ENCODE results near the gene THUMPD1.

- TF ChIP-seq, protein P1, sequence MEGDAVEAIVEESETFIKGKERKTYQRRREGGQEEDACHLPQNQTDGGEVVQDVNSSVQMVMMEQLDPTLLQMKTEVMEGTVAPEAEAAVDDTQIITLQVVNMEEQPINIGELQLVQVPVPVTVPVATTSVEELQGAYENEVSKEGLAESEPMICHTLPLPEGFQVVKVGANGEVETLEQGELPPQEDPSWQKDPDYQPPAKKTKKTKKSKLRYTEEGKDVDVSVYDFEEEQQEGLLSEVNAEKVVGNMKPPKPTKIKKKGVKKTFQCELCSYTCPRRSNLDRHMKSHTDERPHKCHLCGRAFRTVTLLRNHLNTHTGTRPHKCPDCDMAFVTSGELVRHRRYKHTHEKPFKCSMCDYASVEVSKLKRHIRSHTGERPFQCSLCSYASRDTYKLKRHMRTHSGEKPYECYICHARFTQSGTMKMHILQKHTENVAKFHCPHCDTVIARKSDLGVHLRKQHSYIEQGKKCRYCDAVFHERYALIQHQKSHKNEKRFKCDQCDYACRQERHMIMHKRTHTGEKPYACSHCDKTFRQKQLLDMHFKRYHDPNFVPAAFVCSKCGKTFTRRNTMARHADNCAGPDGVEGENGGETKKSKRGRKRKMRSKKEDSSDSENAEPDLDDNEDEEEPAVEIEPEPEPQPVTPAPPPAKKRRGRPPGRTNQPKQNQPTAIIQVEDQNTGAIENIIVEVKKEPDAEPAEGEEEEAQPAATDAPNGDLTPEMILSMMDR (conservative IDR thresholded peaks at IDR 0.05; ENCODE audit: low read depth, low read length): no peak
- TF ChIP-seq CHD1 (IDR thresholded peaks at IDR 0.05; ENCODE audit: low read depth, low read length) (no peak), POLR2A (IDR thresholded peaks at IDR 0.05; ENCODE audit: low read depth, low read length) (no peak), SMC3 (IDR thresholded peaks at IDR 0.05; ENCODE audit: low read depth, low read length) (no peak)
Measured at GRCh38 chr16:20744922-20745440, 3.4 kb upstream of the THUMPD1 start.
